PC-9 (cell line): ENCODE data around the gene PTPN11. TPM values are rescaled to one million over a fixed set of nuclear protein-coding genes. Genes with fewer than 3 reads are reported as not detected.
A peak's percentile ranks its signal among the peaks of the same experiment; 100 is the strongest.

Source experiments
- BruUV-seq: library from RNA; stranded (reverse); fragments of 400-500 nt; replicated peaks from 2 replicates; lab custom pipeline; 2021; lab: Mats Ljungman, UMichigan
- CTCF ChIA-PET: fragments of 300-600 bp; sonication (Branson Sonifier 250); formaldehyde crosslinking; loops from one replicate; lab custom pipeline; 2022; ENCODE audit warnings: antibody characterized with exemption; lab: Charles Lee
- POLR2A ChIA-PET: fragments of 300-600 bp; sonication (Branson Sonifier 250); formaldehyde crosslinking; loops from one replicate; lab custom pipeline; 2022; ENCODE audit warnings: antibody characterized with exemption; ENCODE audit not compliant: unreplicated experiment; lab: Charles Lee
- DNase-seq, 2 experiments: peaks; one replicate each; pipeline versions ENCODE4 v3.0.0 to v3.0.0-alpha.2; 2015 to 2022; ENCODE audit warnings: mixed read lengths in 1 of 2
- H2AFZ ChIP-seq: fragments of 200-600 bp; sonication (generic); 2 replicates; pipeline ENCODE4 v1.8.1; 2017; ENCODE audit warnings: antibody characterized with exemption
- H3F3A ChIP-seq: fragments of 200-600 bp; sonication (generic); 2 replicates; pipeline ENCODE4 v1.8.1; 2017; ENCODE audit warnings: antibody characterized with exemption, mild to moderate bottlenecking, low read depth; ENCODE audit not compliant: insufficient read depth
- H3K27ac ChIP-seq: fragments of 200-600 bp; sonication (generic); 2 replicates; pipeline ENCODE4 v1.6.1; 2016; ENCODE audit warnings: mixed run types
- H3K27me3 ChIP-seq: fragments of 200-600 bp; sonication (generic); 2 replicates; pipeline ENCODE4 v1.6.1; 2016; ENCODE audit warnings: low read depth, mixed run types; ENCODE audit not compliant: insufficient read depth
- H3K36me3 ChIP-seq: fragments of 200-600 bp; sonication (generic); 2 replicates; pipeline ENCODE4 v1.6.1; 2016; ENCODE audit warnings: low read depth, mixed run types
- H3K4me1 ChIP-seq: fragments of 200-600 bp; sonication (generic); replicated peaks from 2 replicates; pipeline ENCODE4 v1.6.1; 2016; ENCODE audit warnings: mixed run types; ENCODE audit not compliant: insufficient read depth
- H3K4me2 ChIP-seq: fragments of 200-600 bp; sonication (generic); 2 replicates; pipeline ENCODE4 v1.6.1; 2017; ENCODE audit warnings: mixed run types
- H3K4me3 ChIP-seq: fragments of 200-600 bp; sonication (generic); 2 replicates; pipeline ENCODE4 v1.6.1; 2016; ENCODE audit warnings: mixed run types
- H3K79me2 ChIP-seq: fragments of 200-600 bp; sonication (generic); 2 replicates; pipeline ENCODE4 v1.6.1; 2017; ENCODE audit warnings: low read depth, mixed run types
- H3K9me2 ChIP-seq: fragments of 200-600 bp; sonication (generic); 2 replicates; pipeline ENCODE4 v1.8.1; 2017; ENCODE audit warnings: mild to moderate bottlenecking; ENCODE audit not compliant: insufficient read depth
- H3K9me3 ChIP-seq: fragments of 200-600 bp; sonication (generic); 2 replicates; pipeline ENCODE4 v1.8.1; 2016; ENCODE audit warnings: low read depth; ENCODE audit not compliant: insufficient read depth
- H4K20me1 ChIP-seq: fragments of 200-600 bp; sonication (generic); 2 replicates; pipeline ENCODE4 v1.8.1; 2017; ENCODE audit not compliant: insufficient read depth
- EZH2 ChIP-seq: fragments of 200-600 bp; sonication (generic); IDR thresholded peaks from 2 replicates; pipeline ENCODE4 v1.8.0; 2017; ENCODE audit warnings: antibody characterized with exemption, low read depth
- intact Hi-C: fragments of 100-400 bp; cut with micrococcal nuclease; formaldehyde crosslinking; loops from one replicate; pipeline ENCODE4 v1.10.0; 2022; ENCODE audit not compliant: unreplicated experiment
- total RNA-seq: library from RNA; stranded (reverse); gene quantifications from 2 replicates; pipeline ENCODE4 v1.2.3, GENCODE V29; 2021
- TF ChIP-seq, protein P1 (sequence below): fragments of 200-600 bp; sonication (generic); conservative IDR thresholded peaks from 2 replicates; pipeline ENCODE4 v1.6.1; 2017; ENCODE audit warnings: mixed run types, antibody characterized with exemption, mild to moderate bottlenecking, moderate library complexity

PTPN11 gene
- total RNA-seq, 1 experiment from 2014 or later = 113 TPM

DNA sequence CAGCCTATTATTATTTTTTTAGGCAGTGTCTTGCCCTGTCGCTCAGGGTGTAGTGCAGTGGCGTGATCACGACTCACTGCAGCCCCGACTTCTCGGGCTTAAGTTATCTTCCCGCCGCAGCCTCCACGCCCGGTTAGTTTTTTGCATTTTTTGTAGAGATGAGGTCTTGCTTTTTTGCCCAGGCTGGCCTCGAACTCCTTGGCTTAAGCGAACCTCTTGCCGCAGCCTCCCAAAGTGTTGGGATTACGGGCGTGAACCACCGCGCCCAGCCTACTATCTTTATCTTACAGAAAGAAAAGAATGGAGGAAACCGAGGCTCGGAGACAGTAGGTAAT is 507 bp upstream of the PTPN11 start:
- no peak for TF ChIP-seq EZH2
- TF ChIP-seq, protein P1, sequence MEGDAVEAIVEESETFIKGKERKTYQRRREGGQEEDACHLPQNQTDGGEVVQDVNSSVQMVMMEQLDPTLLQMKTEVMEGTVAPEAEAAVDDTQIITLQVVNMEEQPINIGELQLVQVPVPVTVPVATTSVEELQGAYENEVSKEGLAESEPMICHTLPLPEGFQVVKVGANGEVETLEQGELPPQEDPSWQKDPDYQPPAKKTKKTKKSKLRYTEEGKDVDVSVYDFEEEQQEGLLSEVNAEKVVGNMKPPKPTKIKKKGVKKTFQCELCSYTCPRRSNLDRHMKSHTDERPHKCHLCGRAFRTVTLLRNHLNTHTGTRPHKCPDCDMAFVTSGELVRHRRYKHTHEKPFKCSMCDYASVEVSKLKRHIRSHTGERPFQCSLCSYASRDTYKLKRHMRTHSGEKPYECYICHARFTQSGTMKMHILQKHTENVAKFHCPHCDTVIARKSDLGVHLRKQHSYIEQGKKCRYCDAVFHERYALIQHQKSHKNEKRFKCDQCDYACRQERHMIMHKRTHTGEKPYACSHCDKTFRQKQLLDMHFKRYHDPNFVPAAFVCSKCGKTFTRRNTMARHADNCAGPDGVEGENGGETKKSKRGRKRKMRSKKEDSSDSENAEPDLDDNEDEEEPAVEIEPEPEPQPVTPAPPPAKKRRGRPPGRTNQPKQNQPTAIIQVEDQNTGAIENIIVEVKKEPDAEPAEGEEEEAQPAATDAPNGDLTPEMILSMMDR = no peak
- Histone ChIP-seq H3F3A (peaks cover 15% of the 10 kb centered on the region; the same call in 1 of the 2 replicates), H3K4me2 (peak overlapping the region; percentile 81), H3K27ac (peak overlapping the region; percentile 82), H3K4me1 (peaks cover 13% of the 10 kb centered on the region), H3K9me2 (no peaks in the 10 kb centered on the region), H3K4me3 (peak overlapping the region; percentile 96), H3K9me3 (no peaks in the 10 kb centered on the region), H4K20me1 (peaks cover 31% of the 10 kb centered on the region), H3K79me2 (peaks cover 49% of the 10 kb centered on the region), H2AFZ (peak overlapping the region; percentile 98), H3K36me3 (peaks cover 7% of the 10 kb centered on the region; the same call in 1 of the 2 replicates), H3K27me3 (no peaks in the 10 kb centered on the region)
- no peak for DNase-seq
- intact Hi-C loops = loop anchor here (5.0 kb wide), 1 partner anchor 406 kb away; the partner anchor contains the start of genes ERP29 and TMEM116
- BruUV-seq = TSS peak; percentile 90
- CTCF ChIA-PET = no interaction called here
- POLR2A ChIA-PET = no interaction called here

DNA sequence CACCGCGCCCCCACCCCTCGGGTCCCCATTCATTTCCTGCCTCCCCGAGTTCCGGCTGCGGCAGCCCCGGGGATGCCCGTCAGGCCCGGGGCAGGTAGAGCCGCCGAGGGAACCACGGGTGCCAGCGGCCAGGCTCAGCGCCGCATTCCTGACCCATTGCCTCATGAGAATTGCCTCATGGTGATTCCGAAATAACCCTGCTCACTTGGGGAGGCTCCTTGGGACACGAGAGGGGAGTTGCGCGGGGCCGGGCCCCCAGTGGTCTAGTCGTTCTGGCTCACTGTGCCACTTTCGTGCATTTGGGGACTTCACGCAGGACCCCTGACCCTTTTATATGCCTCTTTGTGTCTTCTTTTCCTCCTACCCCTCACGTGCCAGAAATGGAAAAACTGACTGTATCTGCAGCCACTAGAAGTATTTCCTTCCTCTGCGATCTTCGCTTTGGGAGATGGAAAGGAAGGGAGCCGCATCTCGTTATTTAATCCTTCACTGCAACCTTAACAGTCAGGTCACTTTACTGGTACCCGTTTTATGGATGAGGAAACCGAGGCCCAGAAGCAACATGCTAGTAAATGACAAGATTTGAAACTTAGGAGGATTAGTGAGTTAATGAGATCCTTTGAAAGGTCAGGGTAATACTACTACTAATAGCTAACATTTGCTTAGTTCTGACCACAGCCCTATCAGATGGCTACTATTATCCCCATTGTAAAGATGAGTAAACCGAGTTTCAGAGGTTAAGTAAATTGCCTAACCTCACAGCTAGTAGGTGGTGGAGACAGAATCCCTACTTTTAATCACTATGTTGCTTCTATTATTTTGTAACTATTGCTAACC is 768 bp downstream of the PTPN11 start:
- peaks cover 13% of the 10 kb centered on the region for H3K4me1 ChIP-seq
- H3K4me2 ChIP-seq = peak overlapping the region; percentile 81
- TF ChIP-seq, protein P1 = peak; percentile 33; the same call in 1 of the 2 replicates
- no peak for TF ChIP-seq EZH2
- H3K36me3 ChIP-seq = peaks cover 7% of the 10 kb centered on the region; the same call in 1 of the 2 replicates
- peak overlapping the region; percentile 98 for H2AFZ ChIP-seq
- H3K27ac ChIP-seq = peak overlapping the region; percentile 82
- H3K4me3 ChIP-seq = peak overlapping the region; percentile 96
- intact Hi-C loops = loop anchor here (5.0 kb wide), 1 partner anchor 407 kb away; the partner anchor contains the start of genes ERP29 and TMEM116
- H3K27me3 ChIP-seq = no peaks in the 10 kb centered on the region
- DNase-seq = peak; percentile 74 to 78
- peaks cover 62% of the 10 kb centered on the region for H3K79me2 ChIP-seq
- ChIA-PET POLR2A (interaction anchor here (0.5 kb wide), 2 partner anchors 113 to 648 kb away, joined by 3 read pairs; no protein-coding TSS in a partner anchor), CTCF (no interaction called here)
- TSS peak; percentile 58 for BruUV-seq
- H3K9me3 ChIP-seq = no peaks in the 10 kb centered on the region
- no peaks in the 10 kb centered on the region for H3K9me2 ChIP-seq
- H3F3A ChIP-seq = peaks cover 22% of the 10 kb centered on the region; the same call in 1 of the 2 replicates
- H4K20me1 ChIP-seq = peaks cover 43% of the 10 kb centered on the region

DNA sequence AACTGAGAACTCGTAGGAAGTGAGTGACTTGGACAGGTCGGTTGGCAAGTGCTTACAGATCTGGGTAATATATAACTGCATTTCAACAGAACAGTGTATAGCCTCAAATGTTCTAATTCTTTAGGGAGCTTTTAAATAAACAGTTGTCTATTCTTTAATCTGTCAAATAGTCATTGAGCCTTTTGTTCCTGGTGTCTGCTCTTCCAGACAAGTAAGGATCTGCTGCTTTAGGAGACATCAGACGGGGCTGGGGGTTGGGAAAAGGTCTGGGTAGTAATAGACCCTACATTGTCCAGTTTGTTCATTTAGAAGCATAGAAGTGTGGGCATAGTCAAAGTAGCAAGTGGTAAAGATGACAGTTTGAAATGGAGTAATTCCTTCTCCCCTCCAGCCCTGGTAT is 2.0 kb downstream of the PTPN11 start:
- H4K20me1 ChIP-seq = peaks cover 53% of the 10 kb centered on the region
- H2AFZ ChIP-seq = no peak overlapping the region
- DNase-seq = no peak
- H3F3A ChIP-seq = peaks cover 22% of the 10 kb centered on the region; the same call in 1 of the 2 replicates
- CTCF ChIA-PET = no interaction called here
- H3K4me2 ChIP-seq = peak overlapping the region; percentile 81
- TF ChIP-seq, protein P1 = no peak
- no peak for TF ChIP-seq EZH2
- no TSS peak for BruUV-seq
- POLR2A ChIA-PET = no interaction called here
- H3K4me3 ChIP-seq = no peak overlapping the region; the same call in 1 of the 2 replicates
- peaks cover 13% of the 10 kb centered on the region for H3K4me1 ChIP-seq
- H3K79me2 ChIP-seq = peaks cover 73% of the 10 kb centered on the region
- H3K27me3 ChIP-seq = no peaks in the 10 kb centered on the region
- intact Hi-C loops = no loop called here
- H3K9me3 ChIP-seq = no peaks in the 10 kb centered on the region
- no peak overlapping the region for H3K27ac ChIP-seq
- H3K36me3 ChIP-seq = peaks cover 7% of the 10 kb centered on the region; the same call in 1 of the 2 replicates
- H3K9me2 ChIP-seq = no peaks in the 10 kb centered on the region
